ENCODE data around the gene KRTAP5-2.
"Not testable (repeated sequence)": the region's sequence is repeated elsewhere in the genome, so short reads cannot be mapped to it uniquely, and the experiment has no call there.

The KRTAP5-2 gene

GRCh38 chr11:1597994-1598380, at the start of gene KRTAP5-2:
Gene KRTAP5-2 (minus strand): TSS chr11:1598294. CDS start chr11:1598250, 44 bp downstream.
- DNase-seq (ENCODE audit: low read depth): no peak

GRCh38 chr11:1646540-1646939, 48.4 kb upstream of the KRTAP5-2 start:
- not testable (repeated sequence) for DNase-seq (ENCODE audit: low read depth)

- no peak for DNase-seq (ENCODE audit: low read depth)
Observed at GRCh38 chr11:1645357-1645821, 47.3 kb upstream of the KRTAP5-2 start.

- no peak for DNase-seq (ENCODE audit: low read depth)
Observed at GRCh38 chr11:1644601-1645356, 46.7 kb upstream of the KRTAP5-2 start.

GRCh38 chr11:1643146-1643690, 45.1 kb upstream of the KRTAP5-2 start:
- DNase-seq (ENCODE audit: low read depth): no peak

- DNase-seq (ENCODE audit: low read depth): no peak
Observed at GRCh38 chr11:1642288-1643145, 44.4 kb upstream of the KRTAP5-2 start.

GRCh38 chr11:1641096-1641495, 43.0 kb upstream of the KRTAP5-2 start:
- no peak for DNase-seq (ENCODE audit: low read depth)

- DNase-seq (ENCODE audit: low read depth): no peak
Observed at GRCh38 chr11:1640076-1640946, 42.2 kb upstream of the KRTAP5-2 start.

- DNase-seq (ENCODE audit: low read depth): no peak
Observed at GRCh38 chr11:1639666-1640065, 41.6 kb upstream of the KRTAP5-2 start.

- DNase-seq (ENCODE audit: low read depth): no peak
Observed at GRCh38 chr11:1639102-1639620, 41.1 kb upstream of the KRTAP5-2 start.

GRCh38 chr11:1638344-1638743, 40.2 kb upstream of the KRTAP5-2 start:
- DNase-seq (ENCODE audit: low read depth): no peak

- DNase-seq (ENCODE audit: low read depth): no peak
Observed at GRCh38 chr11:1637628-1638027, 39.5 kb upstream of the KRTAP5-2 start.

- no peak for DNase-seq (ENCODE audit: low read depth)
Observed at GRCh38 chr11:1636291-1636950, 38.3 kb upstream of the KRTAP5-2 start.

- DNase-seq (ENCODE audit: low read depth): no peak
Observed at GRCh38 chr11:1633864-1634263, 35.8 kb upstream of the KRTAP5-2 start.

- DNase-seq (ENCODE audit: low read depth): no peak
Observed at GRCh38 chr11:1632053-1632714, 34.1 kb upstream of the KRTAP5-2 start.

GRCh38 chr11:1631066-1631568, 33.0 kb upstream of the KRTAP5-2 start:
- no peak for DNase-seq (ENCODE audit: low read depth)

GRCh38 chr11:1630271-1630670, 32.2 kb upstream of the KRTAP5-2 start:
- no peak for DNase-seq (ENCODE audit: low read depth)

- no peak for DNase-seq (ENCODE audit: low read depth)
Observed at GRCh38 chr11:1629326-1630185, 31.5 kb upstream of the KRTAP5-2 start, which contains the start of gene KRTAP5-5. Gene KRTAP5-5 (plus strand): TSS chr11:1629775. CDS start chr11:1629841, 66 bp downstream.

Measured in activated T-helper 9 cell treated with anti-CD3 and anti-CD28 coated beads, Interleukin-2, amount 50 U/mL, for 16 hours (primary cell).